Stimulated activated naive CD8-positive, alpha-beta T cell treated with anti-CD3 and anti-CD28 coated beads, Interleukin-15, Interleukin-2, amounts not matched to agents 100 U/mL and 50 U/mL, for 24 hours (primary cell): ENCODE measurements around the gene PDE2A.

Experiments
- ATAC-seq: fragments of 150-1000 bp; cut with Tn5 transposase; one replicate; pipeline ENCODE4 v1.10.0; 2021
- DNase-seq: peaks from one replicate; pipeline ENCODE4 v3.0.0; 2021

PDE2A gene

DNA sequence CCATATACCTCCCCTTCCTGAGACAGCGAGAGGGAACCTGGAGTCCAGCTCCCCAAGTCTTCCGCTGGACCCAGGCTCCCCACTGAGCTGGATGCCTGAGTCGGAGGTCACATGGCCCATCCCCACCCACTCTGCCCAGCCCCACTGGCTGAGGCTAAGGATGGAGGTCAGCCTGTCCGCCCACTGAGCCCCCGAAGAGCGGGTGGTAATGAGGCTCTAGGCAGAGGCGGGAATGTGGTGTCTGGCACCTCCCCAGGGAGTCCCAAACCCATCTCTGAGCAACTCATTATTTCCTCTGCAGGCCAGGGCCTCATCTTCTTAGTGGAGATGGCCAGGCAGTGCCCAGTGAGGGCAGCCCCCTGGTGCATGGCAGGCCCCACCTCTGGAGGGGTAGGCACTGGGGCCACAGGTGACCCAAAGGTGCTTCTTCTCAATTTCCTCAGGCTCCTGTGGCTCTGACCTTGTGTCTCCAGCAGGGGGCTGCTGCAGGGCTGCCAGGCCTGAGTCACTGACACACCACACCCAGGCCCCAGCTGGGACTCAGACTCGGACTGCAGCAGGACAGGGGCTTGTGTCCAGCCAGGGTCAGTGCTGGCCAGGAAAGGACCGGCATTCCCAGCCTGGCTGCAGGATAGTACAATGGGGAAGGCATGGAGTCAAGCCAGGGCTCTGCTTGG is 10.2 kb upstream of the PDE2A start:
- ATAC-seq (peak; percentile 58), DNase-seq (peak; percentile 59)

GRCh38 chr11:72683782-72684200 is 9.6 kb upstream of the PDE2A start:
- DNase-seq (peak; percentile 82), ATAC-seq (peak; percentile 48)

GRCh38 chr11:72682858-72683243 is 8.6 kb upstream of the PDE2A start:
- ATAC-seq = no peak
- no peak for DNase-seq

DNA sequence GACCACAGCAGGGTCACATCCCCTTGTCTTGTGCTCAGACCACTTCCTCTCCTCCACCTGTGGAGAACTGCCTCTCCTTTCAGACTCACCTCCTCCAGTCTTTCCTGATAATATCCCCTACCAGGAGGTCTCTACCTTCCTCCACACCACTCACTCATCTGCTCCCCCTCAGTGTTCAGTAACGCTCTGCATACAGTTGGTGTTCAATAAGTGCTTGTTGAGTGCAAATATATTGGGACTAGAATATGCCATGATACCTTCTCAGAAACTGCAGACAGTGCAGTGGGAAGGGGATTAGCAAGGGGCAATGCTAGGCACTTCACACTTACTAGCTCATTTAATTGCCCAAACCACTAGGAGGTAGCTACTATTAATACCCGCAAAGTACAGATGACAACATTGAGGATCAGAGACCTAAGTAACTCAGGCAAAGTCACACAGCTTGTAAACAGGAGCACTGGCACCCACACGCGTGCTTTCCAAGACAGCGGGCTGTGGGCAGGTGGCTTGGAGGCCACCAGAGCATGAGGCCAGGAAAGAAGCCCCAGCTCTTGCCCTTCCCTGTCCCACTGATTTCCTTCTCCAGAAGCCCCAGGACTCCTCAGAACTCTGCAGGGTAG is 8.1 kb upstream of the PDE2A start:
- DNase-seq = no peak
- no peak for ATAC-seq

DNA sequence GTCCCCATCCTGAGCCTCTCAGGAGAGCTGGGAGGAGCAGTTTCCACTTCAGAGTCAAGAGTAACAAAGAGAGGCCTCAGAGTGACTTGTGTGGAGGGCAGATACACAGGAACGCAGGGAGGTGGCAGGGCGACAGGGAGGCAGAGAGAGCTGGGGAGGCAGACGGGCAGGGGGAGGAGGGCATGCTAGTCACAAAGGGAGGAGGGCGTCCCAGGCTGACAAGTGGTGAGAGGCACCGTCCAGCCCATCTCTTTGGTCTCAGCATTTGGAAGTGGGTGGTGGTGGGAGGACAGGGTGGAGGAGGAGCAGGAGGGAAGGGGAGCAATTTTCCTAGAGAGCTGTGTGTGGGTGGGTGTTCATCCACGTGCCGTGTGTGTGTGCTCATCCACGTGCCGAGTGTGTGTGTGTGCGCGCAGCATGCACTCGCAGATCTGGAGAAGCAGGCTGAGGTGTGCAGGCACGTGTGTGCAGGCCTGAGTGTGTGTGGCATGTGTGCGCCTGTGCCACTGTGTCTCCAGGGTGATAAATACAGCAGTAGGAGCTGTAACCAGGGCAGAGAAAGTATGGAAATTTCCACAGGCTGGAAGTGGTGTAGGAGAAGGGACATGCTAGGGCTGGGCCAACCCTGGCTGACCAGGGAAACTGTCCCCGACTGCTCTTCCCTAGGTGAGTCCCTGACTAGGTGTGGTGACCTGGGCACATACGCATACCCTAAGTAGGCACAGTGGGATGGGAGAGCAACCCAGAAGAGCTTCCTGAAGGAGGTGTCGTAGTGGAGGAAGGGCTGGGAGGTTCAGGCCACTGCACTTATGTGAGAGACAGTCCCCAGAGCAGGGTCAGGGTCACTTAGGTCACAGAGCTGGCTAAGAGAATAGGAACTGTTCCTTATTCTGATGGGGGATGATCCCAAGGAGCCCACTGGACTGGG is 7.3 kb upstream of the PDE2A start:
- no peak for DNase-seq
- no peak for ATAC-seq

GRCh38 chr11:72680624-72681158 is 6.5 kb upstream of the PDE2A start:
- DNase-seq (no peak), ATAC-seq (no peak)

GRCh38 chr11:72679869-72680268 is 5.6 kb upstream of the PDE2A start:
- no peak for ATAC-seq
- no peak for DNase-seq

GRCh38 chr11:72678524-72678923 is 4.3 kb upstream of the PDE2A start:
- DNase-seq = no peak
- ATAC-seq = no peak

DNA sequence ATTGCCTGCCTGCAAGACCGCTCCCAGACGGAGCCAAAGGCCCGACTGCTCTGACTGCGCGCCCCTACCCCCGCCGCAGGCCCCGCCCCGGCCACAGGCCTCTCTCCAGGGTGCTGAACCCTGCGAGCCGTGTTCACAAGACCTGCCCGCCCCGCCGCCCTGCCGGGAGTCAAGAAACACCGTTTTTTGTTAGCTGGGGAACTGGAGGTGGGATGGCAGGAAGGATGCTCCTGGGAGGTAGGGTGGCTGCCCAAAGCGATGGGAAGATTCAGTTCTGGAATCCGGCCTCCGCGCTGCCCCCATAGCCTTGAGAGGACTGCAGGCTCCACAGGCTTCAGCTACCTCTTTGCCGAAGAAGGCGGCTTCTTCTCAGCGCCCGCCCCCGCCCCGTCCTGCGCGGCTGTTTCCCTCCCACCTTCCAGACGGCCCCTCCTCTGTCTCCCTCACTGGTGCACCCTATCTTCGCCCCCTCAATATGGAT is 2.7 kb upstream of the PDE2A start:
- peak; percentile 70 for ATAC-seq
- peak; percentile 78 for DNase-seq

DNA sequence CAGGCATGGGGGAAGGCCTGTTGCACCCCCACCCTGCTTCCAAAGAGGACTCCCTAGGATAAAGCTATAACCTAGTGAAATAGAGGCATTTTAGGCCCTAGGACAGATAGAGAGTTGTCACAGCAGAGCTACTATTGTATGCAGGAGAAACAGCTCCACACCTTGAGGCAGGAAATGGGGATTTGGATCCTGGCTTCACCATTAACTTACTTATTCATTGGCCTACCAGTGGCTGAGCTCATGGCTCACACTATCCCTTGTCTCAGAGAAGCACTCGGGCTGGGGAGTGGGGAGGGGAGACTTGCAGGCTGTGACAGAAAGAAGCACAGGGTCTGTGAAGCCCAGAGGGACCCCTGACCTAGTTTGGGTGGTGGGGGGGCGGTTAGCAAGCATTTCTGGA is 999 bp upstream of the PDE2A start:
- no peak for DNase-seq
- no peak for ATAC-seq

DNA sequence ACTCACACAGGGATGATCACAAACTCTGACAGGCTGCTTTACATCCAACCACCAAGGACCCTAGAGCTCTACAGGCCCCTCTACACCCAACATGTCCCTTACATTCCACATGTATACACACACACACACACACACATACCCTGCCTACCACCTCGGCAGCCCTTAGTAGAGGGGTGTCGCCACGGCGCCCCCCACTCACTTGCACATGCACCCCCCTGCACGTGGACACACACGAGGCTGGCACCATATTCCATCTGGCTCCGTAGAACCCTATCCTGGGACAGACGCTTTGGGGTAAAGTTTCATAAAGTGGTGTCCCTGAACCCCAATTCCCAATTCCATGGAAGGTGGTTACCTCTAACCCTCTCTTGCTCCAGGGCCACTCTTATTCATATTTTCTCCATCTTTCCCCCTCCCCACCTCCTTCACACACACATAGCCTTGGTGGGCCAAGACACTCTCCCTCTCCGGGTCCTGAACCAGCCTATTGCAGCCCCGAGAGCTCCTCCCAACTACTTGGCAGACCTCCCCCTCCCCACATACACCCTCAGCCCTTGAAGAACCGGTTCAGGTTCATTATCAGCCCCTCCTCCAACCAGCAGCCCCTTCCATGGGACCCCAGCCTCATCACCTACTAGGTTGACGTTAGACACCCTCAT is 809 bp downstream of the PDE2A start:
- DNase-seq = no peak
- ATAC-seq = no peak

DNA sequence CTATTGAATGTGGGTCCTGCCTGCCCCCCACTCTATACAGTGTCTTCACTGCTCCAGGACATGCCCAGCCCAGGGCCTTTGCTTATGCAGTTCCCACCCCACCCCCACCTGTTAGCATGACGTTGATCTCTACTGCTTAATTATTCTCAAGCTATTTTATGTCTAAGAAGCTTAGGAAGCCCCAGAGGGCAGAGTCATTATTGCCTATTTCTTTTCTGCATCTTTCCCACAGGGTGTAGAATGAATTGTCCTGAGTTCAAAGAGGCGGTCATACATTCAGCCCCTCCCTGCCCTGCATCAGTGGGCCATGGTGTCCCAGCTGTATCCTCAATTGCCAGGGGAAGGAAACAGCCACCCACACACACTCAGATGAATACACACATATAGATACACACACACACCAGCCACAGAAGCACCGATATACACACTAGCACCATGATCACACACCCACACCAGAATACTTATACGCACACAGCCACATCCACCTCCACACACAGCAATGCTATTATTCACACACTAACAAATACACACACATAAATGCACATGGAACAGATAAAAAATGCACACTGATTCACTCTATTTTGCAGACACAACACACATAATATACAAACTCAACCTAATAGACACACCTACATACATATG is 1.5 kb downstream of the PDE2A start:
- DNase-seq (no peak), ATAC-seq (no peak)

DNA sequence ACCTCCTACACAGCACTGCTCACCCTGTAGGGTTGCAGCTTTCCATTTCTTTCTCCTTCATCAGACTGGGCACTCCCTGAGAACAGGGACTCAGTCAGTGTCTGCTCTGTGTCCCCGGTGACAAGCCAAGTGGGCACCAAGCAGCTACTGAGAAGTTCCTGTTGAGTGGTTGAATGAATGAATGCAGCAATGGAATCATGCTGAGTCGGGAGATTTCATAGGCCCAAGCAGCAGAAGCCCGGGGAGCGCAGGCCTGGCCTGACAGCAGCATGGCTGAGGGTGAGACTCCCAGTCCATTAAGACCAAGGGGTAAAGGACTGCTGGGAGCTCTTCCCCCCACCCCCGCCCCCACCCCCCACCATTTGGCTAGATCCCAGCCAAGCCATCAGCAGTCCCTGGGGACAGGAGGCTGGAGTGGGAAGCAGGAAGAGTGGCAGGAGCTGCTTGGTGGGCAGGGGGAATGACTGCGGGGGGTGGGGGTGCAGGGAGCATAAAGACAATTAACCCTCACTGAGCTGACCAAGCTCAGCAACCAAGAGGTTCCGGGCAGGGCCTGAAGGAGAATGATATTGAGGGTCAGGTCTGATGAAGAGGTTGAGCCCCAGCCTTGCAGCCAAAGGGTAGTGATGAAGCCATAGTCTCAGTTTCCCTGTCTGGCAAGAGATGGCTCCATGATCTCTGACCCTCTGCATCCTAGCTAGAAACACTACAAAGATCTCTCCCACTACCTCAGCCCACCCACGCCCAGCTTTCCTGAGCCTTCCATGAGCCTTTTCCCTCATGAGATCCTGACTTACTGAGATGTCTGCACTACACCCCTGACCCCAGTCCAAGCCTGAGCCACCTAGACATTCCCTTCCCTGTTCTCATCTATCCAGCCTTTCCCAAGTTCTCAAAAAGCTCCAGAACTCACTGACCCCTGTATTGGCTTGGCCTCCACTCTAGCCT is 2.8 kb downstream of the PDE2A start:
- DNase-seq (no peak), ATAC-seq (no peak)

DNA sequence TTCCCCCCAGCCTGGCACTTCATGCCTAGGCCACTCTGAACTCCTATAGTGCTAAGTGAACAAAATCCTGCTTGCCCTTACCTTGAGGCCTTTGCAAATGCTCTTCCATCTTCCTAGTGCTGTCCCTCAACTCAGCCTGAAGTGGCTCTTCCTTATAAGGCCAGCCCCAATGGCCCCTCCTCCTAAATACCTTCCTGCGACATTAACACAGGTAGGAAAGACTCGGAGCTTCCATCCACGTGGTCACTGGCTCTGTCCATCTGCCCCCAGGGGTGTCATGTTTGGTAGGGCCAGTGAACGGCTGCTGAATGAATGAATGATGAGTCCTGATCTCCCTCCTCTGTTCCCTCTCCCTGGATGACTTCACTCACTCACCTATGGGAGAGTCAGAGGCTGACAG is 4.2 kb downstream of the PDE2A start:
- DNase-seq (no peak), ATAC-seq (no peak)

- DNase-seq (peak; percentile 15), ATAC-seq (no peak)
Measured at GRCh38 chr11:72669527-72669926, 4.7 kb downstream of the PDE2A start.

DNA sequence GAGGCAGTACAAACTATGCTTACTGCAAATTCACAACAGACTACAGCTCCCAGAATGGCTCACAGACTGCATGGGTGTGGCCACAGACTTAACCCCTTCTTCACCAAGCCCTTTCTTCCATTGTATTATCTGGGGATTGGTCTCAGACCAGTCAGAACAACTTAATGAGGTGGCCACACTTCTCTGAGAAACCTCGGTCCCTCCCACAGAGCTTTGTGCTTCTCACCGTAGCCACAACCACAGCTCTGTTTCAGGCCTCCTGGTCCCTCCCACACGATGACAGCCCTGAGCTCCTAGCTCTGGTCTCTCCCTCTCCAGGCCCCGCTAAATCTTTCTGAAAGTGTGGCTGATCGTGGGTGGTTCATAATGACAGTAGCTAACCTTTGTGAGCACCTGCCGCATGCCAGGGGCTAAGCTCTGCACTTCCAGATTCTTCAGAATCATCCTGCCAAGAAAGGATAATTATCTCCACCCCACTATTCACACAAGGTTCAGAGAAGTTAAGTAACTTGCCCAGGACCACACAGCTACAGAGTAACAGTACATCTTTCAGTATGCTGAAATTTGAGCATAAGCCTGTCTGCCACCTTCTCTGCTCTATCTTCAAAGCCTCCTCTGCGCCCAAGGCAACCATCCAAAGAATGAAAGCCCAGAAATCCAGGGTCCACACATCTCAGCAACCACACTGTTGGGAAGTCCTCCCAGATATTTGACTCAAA is 5.4 kb downstream of the PDE2A start:
- peak; percentile 73 for DNase-seq
- peak; percentile 96 for ATAC-seq

DNA sequence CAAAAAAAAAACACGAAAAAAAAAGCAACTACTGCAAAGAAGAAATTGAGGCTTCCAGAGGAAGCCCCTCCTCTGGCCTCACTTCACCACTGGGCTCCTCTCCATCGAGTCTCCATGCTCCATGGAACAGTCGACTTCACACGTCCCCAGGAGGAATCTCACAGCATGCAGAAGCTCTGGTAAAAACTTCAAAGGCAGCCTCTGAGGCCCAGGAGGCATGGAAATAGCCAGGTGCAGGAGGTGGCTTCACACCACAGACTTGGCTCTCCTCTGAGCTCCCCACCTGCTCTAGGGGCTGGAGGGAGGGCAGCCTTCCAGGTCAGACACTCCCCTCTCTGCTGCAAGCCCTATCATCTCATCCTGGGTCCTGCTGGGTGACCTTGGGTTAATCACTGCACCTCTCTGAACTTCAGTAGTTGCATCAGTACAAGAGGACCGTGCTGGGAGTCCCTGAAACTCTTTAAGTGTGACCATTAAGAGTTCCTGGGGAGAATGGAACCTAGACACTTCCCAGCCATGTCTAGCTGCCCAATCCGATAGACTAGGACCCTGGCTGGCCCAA is 8.2 kb downstream of the PDE2A start:
- DNase-seq (no peak), ATAC-seq (no peak)

DNA sequence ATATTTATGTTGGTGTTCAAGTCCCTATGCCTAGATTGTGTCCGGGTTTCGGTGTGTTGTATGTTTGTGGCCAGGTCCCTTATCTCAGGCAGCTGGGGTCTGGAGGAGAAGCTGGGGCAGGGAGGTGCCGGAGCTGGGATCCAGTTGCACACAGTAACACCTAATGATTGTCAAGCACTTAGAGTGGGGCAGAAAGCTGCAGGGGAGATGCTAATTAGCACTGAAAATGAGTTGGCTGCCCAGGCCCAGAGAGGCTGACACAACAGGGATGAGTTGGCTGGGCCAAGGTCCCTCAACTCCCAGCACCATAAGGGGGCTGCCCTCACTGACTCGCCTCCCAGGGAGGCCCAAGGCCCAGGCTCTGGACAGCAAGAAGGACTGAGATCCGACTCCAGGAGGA is 12.2 kb downstream of the PDE2A start:
- DNase-seq (no peak), ATAC-seq (no peak)

DNA sequence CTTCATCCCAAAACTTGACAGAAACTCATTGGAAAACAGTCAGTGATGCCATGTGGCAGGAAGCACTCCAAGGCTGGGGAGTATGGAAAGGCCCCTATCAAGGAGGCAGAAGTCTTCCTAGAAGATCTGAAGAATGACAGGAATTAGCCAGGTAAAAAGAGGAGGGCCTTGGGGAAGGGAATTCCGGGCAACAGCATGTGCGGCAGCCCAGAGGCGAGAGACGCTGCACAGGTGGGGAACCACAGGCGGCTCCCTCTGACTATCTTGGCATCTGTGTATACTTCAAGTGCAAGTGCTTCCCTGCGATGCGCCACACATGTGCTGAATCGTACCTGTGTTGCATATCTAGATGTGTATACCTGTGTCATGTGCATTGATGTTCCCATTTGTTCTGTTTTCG is 12.7 kb downstream of the PDE2A start:
- ATAC-seq (no peak), DNase-seq (no peak)
